Neutrophil (primary cell): ENCODE results near the gene HK2.

Experiments
- H3K27ac ChIP-seq: fragments of 200-600 bp; sonication (generic); 2 replicates; pipeline ENCODE4 v1.5.1; 2016; ENCODE audit warnings: mild to moderate bottlenecking, moderate library complexity
- H3K27me3 ChIP-seq: fragments of 200-600 bp; sonication (generic); 2 replicates; pipeline ENCODE4 v1.6.0; 2016; ENCODE audit warnings: mild to moderate bottlenecking
- H3K36me3 ChIP-seq: fragments of 200-600 bp; sonication (generic); 2 replicates; pipeline ENCODE4 v1.5.1; 2017
- H3K4me1 ChIP-seq, 2 experiments: fragments of 200-600 bp in 1 of 2; sonication (generic) in 1 of 2; 1 replicate in 1 of 2; 2 replicates in 1 of 2; pipeline versions ENCODE4 v1.5.1 to v1.6.1; 2013 to 2016; ENCODE audit warnings: low read depth in 1 of 2, low read length in 1 of 2, mild to moderate bottlenecking in 1 of 2, moderate library complexity in 1 of 2; ENCODE audit not compliant: control insufficient read depth in 1 of 2, insufficient read depth in 1 of 2
- H3K4me3 ChIP-seq, 2 experiments: fragments of 200-600 bp in 1 of 2; sonication (generic) in 1 of 2; 1 replicate in 1 of 2; 2 replicates in 1 of 2; pipeline ENCODE4 v1.5.1; 2013 to 2016; ENCODE audit warnings: low read depth in 1 of 2, low read length in 1 of 2, mild to moderate bottlenecking in 1 of 2, moderate library complexity in 1 of 2
- H3K9me3 ChIP-seq: fragments of 200-600 bp; sonication (generic); 2 replicates; pipeline ENCODE4 v1.5.1; 2016
- CTCF ChIP-seq: fragments of 200-600 bp; sonication (generic); IDR thresholded peaks from 2 replicates; pipeline ENCODE4 v1.5.1; 2016; ENCODE audit warnings: antibody characterized with exemption

The HK2 gene

GRCh38 chr2:74931940-74932339 is 98.0 kb downstream of the HK2 start:
- TF ChIP-seq CTCF, result no peak
- no peaks in the 10 kb centered on the region for H3K9me3 ChIP-seq

GRCh38 chr2:74935975-74936391 is 102.1 kb downstream of the HK2 start:
- Histone ChIP-seq H3K4me1 (no peaks in the 10 kb centered on the region), H3K36me3 (no peaks in the 10 kb centered on the region), H3K9me3 (no peaks in the 10 kb centered on the region), H3K4me3 (no peak overlapping the region), H3K27ac (no peak overlapping the region), H3K27me3 (no peaks in the 10 kb centered on the region)
- TF ChIP-seq CTCF, result no peak

More at GRCh38 chr2:74931940-74932339, 98.0 kb downstream of the HK2 start:
- Histone ChIP-seq H3K27ac (no peak overlapping the region), H3K27me3 (no peaks in the 10 kb centered on the region), H3K36me3 (no peaks in the 10 kb centered on the region), H3K4me1 (no peaks in the 10 kb centered on the region), H3K4me3 (no peak overlapping the region)

- no peaks in the 10 kb centered on the region for H3K4me1 ChIP-seq
- no peaks in the 10 kb centered on the region for H3K9me3 ChIP-seq
- no peak overlapping the region for H3K27ac ChIP-seq
- H3K36me3 ChIP-seq, result no peaks in the 10 kb centered on the region
- TF ChIP-seq CTCF, result no peak
- H3K27me3 ChIP-seq, result no peaks in the 10 kb centered on the region
- H3K4me3 ChIP-seq, result no peak overlapping the region
Observed at GRCh38 chr2:74937221-74937880, 103.4 kb downstream of the HK2 start.

GRCh38 chr2:74938264-74938663 is 104.3 kb downstream of the HK2 start:
- no peaks in the 10 kb centered on the region for H3K27me3 ChIP-seq
- no peaks in the 10 kb centered on the region for H3K36me3 ChIP-seq
- no peaks in the 10 kb centered on the region for H3K9me3 ChIP-seq
- no peak for TF ChIP-seq CTCF
- no peak overlapping the region for H3K27ac ChIP-seq
- H3K4me3 ChIP-seq, result no peak overlapping the region
- H3K4me1 ChIP-seq, result no peaks in the 10 kb centered on the region

- TF ChIP-seq CTCF, result no peak
- no peaks in the 10 kb centered on the region for H3K27me3 ChIP-seq
- no peaks in the 10 kb centered on the region for H3K4me1 ChIP-seq
- no peak overlapping the region for H3K27ac ChIP-seq
- H3K36me3 ChIP-seq, result no peaks in the 10 kb centered on the region
- no peaks in the 10 kb centered on the region for H3K9me3 ChIP-seq
- no peak overlapping the region for H3K4me3 ChIP-seq
Observed at GRCh38 chr2:74939919-74940812, 106.2 kb downstream of the HK2 start.
